Measurements from ENCODE around the gene CST6. TPM values are rescaled to one million over a fixed set of nuclear protein-coding genes. Genes with fewer than 3 reads are reported as not detected.

CST6 gene
- polyA plus RNA-seq, 2 of the 4 experiments (the other 2 are of a cell fraction) = not detected

DNA sequence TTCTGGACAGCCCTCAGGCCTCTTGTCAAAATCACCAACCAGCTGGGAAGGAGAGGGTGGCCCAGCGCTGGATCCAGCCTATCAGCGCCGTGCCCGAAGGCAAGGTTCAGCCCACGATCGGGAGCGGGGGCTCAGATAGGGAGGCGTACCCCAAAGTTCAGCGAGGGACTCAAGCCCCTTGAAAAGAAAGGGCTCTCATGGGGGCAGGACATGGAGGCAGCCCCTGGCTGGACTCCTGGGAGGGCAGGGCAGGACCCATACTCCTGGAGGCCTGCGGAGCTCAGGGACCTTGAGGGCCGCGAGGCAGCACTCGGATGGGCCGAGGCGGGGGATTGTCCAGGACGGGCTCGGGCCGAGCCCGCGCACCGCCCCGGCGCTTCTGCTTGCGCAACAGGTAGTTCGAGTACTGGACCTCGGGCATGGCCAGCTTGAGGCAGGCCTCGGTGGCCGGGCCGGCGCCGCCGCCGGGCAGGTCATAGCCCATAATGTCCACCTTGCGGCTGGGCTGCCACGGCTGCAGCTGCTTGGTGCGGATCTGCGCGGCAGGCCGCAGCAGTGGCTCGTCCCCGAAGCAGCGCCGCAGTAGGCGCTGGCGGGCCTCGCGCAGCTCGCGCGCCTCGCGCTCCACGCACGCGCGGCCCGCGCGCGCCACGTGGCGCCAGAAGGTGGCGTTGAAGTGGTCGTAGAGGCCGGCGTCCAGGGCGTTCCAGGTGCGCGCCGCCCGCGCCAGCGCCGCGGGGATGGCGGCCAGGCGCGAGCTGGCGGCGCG, 30.6 kb downstream of the CST6 start (continued):
- TF ChIP-seq, protein P1, sequence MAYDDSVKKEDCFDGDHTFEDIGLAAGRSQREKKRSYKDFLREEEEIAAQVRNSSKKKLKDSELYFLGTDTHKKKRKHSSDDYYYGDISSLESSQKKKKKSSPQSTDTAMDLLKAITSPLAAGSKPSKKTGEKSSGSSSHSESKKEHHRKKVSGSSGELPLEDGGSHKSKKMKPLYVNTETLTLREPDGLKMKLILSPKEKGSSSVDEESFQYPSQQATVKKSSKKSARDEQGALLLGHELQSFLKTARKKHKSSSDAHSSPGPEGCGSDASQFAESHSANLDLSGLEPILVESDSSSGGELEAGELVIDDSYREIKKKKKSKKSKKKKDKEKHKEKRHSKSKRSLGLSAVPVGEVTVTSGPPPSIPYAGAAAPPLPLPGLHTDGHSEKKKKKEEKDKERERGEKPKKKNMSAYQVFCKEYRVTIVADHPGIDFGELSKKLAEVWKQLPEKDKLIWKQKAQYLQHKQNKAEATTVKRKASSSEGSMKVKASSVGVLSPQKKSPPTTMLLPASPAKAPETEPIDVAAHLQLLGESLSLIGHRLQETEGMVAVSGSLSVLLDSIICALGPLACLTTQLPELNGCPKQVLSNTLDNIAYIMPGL (CRISPR knock-in tag; IDR thresholded peaks at IDR 0.05; ENCODE audit: borderline replicate concordance) = no peak

DNA sequence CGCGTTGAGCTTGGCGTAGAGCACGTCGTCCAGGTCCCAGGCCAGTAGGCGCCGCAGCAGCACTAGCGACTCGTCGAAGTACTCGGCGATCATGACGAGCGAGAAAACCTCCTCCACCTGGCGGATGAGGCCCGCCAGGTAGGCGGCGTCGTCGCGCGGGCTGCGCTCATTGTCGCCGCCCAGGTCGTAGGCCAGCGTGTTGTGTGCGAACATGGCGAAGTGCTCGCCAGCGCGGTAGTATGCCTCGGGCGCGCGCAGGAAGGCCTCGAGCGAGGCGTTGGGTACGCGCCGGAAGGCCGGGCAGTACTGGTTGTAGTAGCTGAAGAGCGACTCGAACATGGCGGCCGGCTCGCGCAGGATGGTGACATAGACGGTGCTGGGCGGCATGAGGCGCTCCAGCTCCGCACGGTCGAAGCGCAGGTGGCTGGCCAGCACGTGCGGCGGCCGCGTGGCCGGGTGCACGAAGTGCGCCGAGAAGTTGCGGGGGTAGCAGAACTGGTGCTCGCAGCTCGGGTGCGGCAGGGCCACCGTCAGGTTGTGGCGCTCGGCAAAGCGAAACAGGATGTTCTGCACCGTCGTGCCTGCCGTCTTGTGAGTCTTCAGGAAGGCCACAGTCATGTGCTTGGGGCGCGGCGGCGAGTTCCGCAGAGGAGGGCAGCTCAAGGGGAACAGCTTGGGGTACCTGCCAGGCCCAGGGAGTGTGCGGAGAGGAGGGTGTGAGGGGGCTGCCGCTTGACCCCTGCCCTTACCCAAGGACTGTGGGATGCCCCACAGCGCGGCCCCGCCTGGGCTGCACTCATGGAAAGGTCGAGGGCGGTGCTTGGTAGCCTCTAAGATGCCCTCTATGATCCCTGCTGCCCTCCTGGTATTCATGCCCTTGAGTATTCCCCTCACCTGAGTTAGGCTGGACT, 31.4 kb downstream of the CST6 start:
- no peak overlapping the region for H3K27ac ChIP-seq
- H3K9me3 ChIP-seq = no peaks in the 10 kb centered on the region
- CTCF ChIA-PET = interaction anchor here (0.7 to 15.8 kb wide), 12 partner anchors 8 to 380 kb away, joined by 3 to 188 read pairs (median 4); partner anchors contain the start of genes CATSPER1 and SF3B2
- WGBS (ENCODE audit: missing lambda C conversion rate) = 94% methylated on average over 86 of the region's 88 CpGs
- POLR2A ChIA-PET = no interaction called here
- H3K4me2 ChIP-seq = no peak overlapping the region
- TF ChIP-seq NPAS2 (CRISPR knock-in tag; IDR thresholded peaks at IDR 0.05; ENCODE audit: borderline replicate concordance) (no peak), RNF2 (IDR thresholded peaks at IDR 0.05; ENCODE audit: borderline replicate concordance, low read depth) (no peak), HDAC2 (IDR thresholded peaks at IDR 0.05) (no peak), HOXB5 (CRISPR knock-in tag; IDR thresholded peaks at IDR 0.05) (no peak), TFCP2L1 (CRISPR knock-in tag; IDR thresholded peaks at IDR 0.05) (no peak), ZSCAN20 (CRISPR knock-in tag; IDR thresholded peaks at IDR 0.05) (no peak), SMC3 (IDR thresholded peaks at IDR 0.05) (no peak), EHMT2 (IDR thresholded peaks at IDR 0.05; ENCODE audit: low read depth) (no peak), SREBF2 (IDR thresholded peaks at IDR 0.05) (no peak), HOXB13 (CRISPR knock-in tag; IDR thresholded peaks at IDR 0.05; ENCODE audit: low read depth) (no peak), JUNB (IDR thresholded peaks at IDR 0.05) (no peak), FOSL2 (IDR thresholded peaks at IDR 0.05) (no peak), FOSL2 (CRISPR knock-in tag; IDR thresholded peaks at IDR 0.05) (no peak), CBX2 (IDR thresholded peaks at IDR 0.05; ENCODE audit: borderline replicate concordance, low read depth) (no peak), MYC (IDR thresholded peaks at IDR 0.05; ENCODE audit: borderline replicate concordance, low read length) (no peak), JUN (IDR thresholded peaks at IDR 0.05) (no peak)
- TF ChIP-seq, protein P2, sequence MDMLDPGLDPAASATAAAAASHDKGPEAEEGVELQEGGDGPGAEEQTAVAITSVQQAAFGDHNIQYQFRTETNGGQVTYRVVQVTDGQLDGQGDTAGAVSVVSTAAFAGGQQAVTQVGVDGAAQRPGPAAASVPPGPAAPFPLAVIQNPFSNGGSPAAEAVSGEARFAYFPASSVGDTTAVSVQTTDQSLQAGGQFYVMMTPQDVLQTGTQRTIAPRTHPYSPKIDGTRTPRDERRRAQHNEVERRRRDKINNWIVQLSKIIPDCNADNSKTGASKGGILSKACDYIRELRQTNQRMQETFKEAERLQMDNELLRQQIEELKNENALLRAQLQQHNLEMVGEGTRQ (IDR thresholded peaks at IDR 0.05) = no peak
- TF ChIP-seq, protein P3, sequence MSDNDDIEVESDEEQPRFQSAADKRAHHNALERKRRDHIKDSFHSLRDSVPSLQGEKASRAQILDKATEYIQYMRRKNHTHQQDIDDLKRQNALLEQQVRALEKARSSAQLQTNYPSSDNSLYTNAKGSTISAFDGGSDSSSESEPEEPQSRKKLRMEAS (IDR thresholded peaks at IDR 0.05) = no peak
- TF ChIP-seq, protein P4, sequence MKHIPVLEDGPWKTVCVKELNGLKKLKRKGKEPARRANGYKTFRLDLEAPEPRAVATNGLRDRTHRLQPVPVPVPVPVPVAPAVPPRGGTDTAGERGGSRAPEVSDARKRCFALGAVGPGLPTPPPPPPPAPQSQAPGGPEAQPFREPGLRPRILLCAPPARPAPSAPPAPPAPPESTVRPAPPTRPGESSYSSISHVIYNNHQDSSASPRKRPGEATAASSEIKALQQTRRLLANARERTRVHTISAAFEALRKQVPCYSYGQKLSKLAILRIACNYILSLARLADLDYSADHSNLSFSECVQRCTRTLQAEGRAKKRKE (CRISPR knock-in tag; IDR thresholded peaks at IDR 0.05; ENCODE audit: low read depth) = no peak
- H3K4me1 ChIP-seq = peaks cover 9% of the 10 kb centered on the region; the same call in 1 of the 3 replicates
- ATAC-seq = no peak
- no peak overlapping the region for H3K4me3 ChIP-seq
- no peak for DNase-seq (ENCODE audit: low read depth in 1 of 2, low spot score in 1 of 2)
- FAIRE-seq = no peak

Measured in A549 (cell line).